HG03095 (cell line): ENCODE results near the gene ACO2.

Experiments
- ATAC-seq: cut with Tn5 transposase; IDR thresholded peaks from one replicate; pipeline ENCODE4 v1.9.1; 2021; ENCODE audit warnings: moderate library complexity; ENCODE audit not compliant: unreplicated experiment

Gene ACO2

DNA sequence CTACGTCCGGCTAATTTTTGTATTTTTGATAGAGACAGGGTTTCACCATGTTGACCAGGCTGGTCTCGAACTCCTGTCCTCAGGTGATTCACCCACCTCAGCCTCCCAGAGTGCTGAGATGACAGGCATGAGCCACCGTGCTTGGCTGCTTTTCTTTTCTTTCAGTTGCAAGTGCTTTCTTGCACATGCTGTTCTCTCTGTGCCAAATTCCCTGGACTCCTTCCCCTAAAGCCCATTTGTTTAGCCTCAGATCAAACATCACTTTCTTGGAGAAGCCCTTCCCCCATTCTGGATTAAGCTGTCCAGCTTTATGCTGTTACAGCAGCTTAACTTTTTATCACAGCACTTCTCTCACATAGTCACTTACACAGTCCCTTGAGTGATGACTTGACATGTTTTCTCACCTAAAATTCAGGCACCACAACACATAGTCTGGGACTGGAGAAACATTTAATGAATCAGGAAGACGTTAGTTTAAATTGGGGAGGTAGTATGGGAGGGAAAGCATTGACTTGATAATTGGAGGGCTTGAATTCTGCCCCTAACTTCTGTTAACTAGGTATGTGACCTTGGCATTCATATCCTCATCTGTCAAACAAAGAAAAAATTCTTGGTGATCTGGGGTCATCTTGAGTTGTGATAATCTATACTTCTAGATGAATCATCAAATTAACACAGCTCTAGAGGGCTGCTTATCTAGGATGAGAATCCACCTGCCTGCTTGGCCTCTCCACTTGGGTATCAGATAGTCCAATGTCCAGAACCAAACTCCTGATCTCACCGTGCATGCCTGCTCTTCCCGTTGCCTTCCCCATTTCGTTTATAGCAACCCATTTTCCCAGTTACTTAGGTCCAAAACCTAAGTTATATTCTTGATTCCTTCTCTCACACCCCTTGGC is 18.4 kb downstream of the ACO2 start:
- ATAC-seq: no peak

DNA sequence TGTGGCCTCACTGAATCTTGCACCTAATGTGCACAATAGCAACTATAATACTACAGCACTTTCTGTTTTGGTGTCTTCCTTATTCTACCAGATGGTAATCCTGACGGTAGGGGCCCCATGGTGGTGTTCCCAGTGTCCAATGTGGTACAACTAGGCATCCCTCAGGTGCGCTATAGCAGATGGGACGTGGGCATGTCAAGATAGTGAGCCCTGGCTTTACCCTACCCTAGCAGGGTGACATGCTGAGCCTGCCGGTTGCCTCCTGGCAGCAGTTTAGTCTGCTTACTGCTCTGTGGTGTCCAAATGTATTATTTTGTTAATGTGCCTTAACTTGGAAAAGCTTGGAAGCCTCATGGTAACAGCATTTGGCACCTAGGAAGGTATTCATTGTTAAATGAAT is 19.2 kb downstream of the ACO2 start:
- no peak for ATAC-seq

DNA sequence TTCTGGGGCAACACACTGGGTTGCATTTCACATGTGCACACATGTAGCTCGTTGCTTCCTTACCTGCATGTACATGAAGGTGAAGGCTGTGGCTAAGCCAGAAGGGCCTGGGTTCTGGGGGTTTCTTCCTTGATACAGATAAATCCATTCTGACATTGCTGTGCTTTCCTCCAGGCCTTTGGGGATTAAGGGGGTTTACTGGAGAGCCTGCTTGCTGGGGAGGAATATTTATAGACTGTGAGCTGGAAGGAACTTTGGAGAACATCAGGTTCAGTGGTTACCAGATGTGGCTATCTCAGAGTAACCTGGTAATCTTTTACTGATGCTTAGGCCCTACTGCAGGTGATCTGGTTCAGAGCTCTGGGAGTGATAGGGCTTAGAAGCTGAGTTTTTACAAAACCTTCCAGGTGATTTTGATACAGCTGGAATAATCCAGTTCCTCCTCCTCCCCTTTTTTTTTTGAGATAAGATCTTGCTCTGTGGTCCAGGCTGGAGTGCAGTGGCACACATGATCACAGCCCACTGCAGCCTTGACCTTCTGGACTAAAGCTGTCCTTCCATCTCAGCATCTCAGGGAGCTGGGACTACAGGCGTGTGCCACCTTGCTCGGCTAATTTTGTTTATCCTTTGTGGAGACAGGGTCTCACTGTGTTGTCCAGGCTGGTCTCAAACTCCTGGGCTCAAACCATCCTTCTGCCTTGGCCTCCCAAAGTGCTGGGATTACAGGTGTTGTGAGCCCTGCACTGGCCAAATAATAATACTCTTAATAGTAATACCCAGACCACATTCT is 19.9 kb downstream of the ACO2 start:
- ATAC-seq: no peak

DNA sequence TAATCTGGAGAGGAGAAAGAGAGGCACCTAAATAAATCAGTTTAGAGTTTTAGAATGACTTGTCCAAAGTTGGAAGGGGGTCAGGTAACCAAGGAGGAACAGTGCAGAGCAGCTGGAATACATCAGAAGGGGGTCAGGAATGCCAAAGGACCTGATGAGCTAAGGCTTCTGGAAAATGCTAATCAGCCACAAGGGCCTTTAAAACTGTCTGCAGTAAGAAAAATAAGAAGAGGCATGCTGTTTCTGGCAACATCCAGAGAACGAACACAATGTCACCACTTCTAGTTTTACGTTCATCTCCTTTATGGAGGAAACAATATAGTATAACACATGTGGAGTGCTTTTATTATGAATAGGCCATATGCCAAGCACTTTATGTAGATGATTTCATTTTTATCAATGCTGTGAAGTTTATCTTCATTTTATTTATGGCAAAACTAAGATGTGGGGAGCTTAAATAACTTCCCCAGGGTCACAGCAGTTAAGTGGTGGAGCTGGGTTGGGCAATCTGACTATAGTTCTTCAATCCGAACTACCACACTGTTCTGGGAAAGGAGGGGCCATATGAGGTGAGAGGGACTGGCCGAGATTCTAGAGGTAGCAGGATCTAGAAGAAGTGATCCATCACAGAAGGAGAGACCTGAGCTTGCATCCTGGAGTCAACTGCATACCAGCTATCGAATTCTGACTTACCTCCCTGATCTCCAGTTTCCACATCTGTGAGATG is 22.6 kb downstream of the ACO2 start:
- no peak for ATAC-seq

DNA sequence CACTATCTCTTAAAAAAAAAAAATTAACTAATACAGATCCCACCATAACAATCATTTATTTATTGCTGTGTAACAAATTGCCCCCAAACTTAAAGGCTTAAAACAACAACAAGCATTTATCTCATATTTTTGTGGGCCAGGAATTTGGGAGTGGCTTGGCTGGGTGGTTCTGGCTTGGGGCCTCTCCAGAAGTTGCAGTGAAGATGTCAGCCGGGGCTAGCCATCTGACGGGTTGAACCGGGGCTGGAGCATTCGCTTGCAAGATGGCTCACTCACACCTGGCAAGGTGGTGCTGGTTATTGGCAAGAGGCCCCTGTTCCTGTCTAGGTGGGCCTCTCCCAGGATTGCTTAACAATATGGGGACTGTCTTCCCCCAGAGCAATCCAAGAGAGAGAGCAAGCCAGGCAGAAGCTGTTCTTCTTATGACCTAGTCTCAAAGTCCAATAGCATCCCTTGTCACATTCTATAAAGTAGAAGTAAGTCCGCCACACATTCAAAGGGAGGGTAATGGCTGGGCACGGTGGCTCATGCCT is 29.5 kb downstream of the ACO2 start:
- ATAC-seq: no peak

DNA sequence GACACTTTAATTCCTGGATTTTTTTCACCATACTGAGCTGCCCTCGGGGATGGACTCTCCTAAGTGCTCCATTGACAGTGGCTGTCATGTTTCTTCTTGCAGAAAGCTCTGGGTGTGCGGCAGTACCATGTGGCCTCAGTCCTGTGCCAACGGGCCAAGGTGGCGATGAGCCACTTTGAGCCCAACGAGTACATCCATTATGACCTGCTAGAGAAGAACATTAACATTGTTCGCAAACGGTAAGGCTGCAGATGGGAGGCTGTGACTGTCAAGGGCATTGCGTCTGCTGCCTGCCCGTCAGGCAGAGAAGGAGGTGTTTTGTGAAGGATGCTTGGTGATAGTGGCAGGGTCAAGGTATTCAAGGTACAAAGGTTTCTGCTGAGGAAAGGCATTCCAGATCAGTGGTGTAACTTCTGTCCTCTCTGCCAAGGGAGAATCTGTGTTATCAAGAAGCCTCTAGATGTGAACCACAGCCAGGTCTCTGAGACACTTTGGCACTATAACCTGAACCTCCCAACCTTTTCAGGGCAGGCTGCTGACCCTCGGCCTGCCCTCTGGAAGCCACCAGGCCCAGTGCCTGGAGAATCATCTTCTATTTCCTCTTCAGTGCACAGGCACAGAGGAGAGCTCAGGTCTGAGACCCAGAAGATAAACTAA is 30.8 kb downstream of the ACO2 start:
- no peak for ATAC-seq

DNA sequence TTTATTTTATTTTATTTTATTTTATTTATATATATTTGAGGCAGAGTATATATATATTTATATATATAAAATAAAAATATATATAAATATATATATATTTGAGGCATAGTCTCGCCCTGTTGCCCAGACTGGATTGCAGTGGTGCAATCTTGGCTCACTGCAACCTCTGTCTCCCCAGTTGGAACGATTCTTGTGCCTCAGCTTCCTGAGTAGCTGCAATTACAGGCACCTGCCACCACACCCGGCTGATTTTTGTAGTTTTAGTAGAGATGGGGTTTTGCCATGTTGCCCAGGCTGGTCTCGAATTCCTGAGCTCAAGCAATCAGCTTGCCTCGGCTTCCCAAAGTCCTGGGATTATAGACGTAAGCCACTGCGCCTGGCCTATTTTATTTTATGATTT is 31.4 kb downstream of the ACO2 start:
- ATAC-seq: no peak

DNA sequence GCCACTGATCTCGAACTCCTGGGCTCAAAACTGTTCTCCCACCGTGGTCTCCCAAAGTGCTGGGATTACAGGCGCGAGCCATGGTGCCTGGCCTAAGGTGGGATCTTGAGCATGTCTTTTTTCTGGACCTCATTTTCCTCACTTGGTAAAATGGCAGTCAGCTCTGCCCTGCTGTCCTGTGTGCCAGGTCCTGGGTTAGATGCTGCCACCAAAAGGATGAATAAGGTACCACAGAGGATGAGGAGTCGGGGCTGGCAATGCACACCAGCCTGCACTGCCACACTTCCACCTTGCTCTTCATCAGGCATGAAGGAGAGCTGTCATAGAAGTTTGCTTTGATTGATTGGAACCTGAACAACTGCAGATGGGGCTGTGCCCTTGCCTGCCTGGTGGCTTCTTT is 32.3 kb downstream of the ACO2 start:
- ATAC-seq: no peak

DNA sequence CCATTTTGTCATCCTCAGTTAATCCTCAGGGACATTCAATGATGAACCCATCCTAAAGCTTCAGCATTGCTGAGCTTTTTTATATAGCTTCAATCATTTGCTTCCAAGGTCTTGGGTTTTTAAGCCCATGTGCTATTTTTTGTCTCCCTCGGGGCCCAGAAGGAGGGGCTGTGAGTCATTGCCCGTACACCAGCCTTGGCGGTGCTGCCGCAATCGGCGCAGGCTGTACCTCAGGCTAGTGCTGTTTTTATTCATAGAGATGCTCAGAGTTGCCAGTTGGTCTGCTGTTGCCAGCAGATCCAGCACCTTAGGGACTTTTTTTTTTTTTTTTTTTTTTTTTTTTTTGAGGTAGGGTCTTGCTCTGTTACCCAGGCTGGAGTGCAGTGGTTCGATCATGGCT is 35.5 kb downstream of the ACO2 start:
- no peak for ATAC-seq

DNA sequence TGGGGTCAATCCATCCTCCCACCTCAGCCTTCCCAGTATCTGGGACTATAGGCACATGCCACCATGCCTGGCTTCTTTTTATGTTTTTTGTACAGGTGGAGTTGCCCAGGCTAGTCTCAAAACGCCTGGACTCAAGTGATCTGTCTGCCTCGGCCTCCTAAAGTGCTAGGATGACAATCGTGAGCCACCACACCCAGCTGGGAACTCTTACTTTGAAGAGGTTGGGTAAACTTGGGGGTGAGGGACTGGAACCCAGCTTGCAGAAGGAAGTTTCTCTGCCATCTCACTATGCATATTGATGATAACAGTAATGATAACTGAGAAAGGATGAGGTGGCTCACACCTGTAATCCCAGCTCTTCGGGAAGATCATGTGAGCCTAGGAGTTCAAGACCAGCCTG is 35.9 kb downstream of the ACO2 start:
- no peak for ATAC-seq

DNA sequence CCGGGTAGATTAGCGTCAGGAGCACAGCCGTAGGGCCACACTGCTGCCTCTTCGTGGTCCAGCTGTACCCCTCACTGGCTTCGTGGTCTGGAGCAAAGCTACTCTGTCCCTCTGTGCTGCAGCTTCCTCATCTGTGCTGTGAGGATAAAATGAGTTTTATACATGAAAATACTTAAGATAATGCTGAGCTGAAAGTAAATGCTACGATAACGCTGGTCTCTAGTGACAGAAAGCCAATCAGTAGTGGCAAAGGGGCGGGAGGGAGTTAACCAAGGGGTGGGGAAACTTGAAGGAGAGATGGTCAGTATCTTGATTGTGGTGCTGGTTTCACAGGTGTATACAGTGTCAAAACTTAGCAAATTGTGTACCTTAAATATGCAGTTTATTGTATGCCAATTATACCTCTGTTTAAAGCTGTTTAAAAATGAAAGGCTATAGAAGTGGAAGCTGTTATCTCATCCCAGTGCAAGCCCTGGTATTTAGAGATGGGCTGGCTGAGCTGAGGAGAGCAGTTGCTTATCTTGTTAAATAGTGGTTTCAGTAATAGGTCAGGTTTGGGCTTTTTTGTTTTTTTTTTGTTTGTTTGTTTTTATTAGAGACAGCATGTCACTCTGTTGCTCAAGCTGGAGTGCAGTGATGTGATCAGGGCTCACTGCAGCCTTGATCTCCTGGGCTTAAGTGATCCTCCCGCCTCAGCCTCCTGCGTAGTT is 36.7 kb downstream of the ACO2 start:
- ATAC-seq: no peak

DNA sequence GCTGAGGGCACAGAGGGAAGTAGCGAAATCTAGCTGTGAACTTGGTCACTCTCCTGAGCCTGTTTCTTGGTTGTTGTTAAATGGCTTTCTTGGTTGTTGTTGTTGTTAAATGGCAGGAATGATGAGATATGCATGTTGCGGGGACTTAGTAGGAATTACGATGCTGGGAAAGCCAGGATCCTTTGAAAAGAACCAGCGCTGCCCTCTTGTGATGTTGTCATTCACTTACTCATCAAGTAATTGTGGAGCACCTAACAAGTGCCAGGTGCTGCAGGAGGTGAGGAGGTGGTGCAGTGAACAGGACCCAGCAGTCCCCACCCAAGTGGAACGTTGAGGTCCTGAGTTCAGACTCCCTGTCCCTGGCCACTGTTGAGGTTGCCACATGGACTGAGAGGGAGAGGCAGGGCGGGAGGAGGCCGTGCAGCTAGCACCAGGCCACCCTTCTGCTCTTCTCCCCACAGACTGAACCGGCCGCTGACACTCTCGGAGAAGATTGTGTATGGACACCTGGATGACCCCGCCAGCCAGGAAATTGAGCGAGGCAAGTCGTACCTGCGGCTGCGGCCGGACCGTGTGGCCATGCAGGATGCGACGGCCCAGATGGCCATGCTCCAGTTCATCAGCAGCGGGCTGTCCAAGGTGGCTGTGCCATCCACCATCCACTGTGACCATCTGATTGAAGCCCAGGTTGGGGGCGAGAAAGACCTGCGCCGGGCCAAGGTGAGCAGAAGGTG is 38.6 kb downstream of the ACO2 start:
- no peak for ATAC-seq

DNA sequence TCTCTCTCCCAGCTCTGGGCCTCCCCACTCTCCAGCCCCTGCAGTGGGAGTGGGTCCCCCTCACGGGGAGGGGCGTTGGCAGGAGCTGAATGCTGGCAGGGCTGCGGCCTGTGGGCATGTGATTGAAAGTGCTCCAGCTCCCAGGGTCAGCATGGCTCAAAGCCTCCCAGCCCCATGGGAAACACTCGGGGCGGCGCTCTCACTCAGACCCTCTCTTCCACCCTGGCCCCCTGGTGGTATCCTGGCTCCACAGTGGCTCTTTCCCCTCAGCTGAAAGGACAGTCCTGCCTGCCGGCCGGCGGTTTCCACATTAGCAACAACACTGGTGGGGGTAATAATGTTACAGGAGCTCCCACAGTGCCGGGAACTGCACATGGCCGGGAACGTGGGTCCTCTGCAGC is 39.9 kb downstream of the ACO2 start:
- ATAC-seq: no peak

DNA sequence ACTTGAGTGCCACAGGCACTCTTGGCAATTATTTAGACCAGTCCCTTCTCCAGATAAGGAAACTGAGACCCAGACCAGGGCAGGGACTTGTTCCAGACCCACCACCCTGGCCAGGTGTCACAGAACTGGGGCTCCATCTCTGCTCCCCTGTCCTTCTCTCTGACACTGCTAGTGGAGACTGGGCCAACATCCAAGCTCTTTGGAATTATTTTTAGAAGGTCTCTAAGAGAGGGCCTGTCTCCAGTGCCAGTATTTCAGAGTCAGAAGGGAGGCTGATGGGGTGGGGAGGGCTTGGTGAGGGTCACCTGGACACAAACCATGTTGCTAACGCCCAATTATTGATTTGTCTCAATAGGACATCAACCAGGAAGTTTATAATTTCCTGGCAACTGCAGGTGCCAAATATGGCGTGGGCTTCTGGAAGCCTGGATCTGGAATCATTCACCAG is 42.6 kb downstream of the ACO2 start:
- ATAC-seq: no peak

DNA sequence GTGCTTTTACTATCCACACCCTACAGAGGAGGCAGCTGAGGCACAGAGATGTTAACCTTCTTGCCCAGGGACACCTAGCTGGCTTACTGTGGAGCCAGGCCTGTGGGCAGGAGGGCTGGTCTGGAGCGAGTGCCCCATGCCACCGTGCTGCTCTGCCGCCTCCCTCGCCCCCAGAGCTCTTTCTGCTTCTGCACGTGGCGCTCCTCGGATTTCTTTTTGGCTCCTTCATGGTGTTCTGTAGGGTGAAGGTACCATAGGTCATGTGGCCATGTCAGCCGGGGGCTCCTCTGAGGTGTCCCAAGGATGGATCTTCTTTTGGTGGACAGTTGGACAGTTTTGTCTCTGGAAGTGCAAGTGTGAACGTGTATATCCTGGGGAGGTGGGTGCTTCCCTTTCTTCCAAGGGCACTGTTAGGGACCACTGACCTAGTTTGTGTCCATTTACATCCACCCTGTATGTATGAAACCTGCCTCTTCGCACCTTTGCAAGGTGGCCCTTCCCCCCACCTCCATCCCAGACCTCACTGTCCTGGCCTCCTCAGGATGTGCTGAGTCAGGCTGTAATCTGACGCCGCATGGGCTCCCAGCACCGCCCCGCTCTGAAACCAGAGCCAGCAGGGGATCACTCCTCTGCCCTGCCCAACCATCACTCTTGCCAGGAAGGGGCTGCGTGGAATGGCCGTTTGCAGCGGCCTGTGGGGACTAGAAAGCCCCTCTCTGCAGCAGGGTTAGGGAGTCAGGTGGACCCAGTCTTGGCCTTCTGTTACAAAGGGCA is 43.7 kb downstream of the ACO2 start:
- no peak for ATAC-seq

DNA sequence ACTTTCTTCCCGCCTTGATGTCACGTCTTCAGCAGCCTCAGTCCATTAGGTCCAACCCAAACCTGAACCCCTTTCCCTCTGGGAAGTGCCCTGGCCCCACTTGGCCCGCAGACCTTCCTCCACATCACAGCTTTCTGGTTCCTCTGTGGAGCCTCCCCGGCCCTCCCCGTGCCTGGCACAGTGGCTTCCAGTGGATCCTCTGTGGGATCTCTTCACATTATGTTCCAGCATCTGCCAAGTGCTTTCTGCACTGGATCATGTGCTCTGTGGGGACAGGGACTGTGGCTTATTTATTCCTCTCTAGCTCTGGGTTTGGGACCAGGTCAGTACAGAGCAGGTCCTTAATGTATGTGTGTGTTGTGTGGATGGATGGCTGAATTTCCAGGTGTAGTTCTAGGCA is 44.5 kb downstream of the ACO2 start:
- ATAC-seq: no peak

DNA sequence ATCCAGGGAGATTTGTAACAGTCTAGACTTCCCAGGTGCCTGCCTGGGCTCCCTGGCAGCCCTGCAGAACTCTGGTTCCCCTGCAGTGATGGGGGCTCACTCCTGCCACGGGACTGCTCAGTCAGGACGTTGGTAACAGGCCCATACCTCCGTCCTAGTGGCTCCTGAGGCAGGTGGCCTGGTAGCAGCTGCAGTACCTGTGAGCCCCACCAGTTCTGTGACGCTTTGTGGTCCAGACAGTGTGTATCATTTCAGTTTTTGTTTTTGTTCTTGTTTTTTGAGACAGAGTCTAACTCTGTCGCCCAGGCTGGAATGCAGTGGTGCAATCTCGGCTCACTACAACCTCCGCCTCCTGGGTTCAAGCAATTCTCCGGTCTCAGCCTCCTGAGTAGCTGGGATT is 47.5 kb downstream of the ACO2 start:
- ATAC-seq: no peak

DNA sequence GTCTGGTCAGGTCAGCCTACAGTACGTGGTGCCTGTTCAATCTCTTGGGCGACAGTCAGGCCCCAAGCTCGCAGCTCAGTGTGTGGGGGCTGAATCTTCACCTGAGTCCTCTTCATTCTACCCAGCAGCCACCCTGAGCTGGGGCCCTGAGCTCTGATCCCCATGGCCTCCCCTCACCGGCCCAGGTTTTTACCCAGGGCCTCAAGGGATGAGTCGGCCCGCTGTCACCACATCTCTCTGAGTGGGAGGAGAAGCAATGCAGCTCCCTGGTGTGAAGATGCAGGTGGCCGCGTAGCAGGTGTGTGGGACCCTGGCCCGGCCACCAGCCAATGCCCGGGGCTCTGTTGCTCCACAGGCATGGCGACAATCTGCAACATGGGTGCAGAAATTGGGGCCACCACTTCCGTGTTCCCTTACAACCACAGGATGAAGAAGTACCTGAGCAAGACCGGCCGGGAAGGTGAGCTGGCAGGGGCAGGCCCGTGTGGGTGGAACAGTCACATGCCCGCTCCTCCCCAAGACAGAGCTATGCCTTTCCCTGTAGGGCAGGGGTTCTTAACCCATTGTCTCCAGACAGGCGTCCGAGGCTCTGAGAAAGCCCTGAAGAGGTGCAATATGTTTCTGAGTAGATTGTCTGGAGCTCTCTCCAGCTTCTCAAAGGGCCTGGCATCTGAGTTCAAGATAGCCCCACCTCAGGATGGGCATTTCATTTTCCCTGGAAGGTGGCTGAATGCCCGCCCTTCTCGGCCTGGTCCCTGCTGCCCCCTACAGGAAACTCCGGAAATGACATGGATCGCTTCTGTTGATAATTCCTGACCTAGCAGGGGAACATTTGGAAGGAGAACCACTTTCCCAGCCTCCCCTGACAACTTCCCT is 48.5 kb downstream of the ACO2 start:
- ATAC-seq: no peak
